Gastrocnemius medialis (tissue), 4 donors: ENCODE results near the gene ILK. TPM values are rescaled to one million over a fixed set of nuclear protein-coding genes. Genes with fewer than 3 reads are reported as not detected.

Experiments used
- ATAC-seq, 2 donors: fragments of 150-250 bp; one replicate each; pipeline ENCODE4 v1.9.1; 2016
- DNase-seq, 2 donors: peaks; one replicate each; pipeline ENCODE4 v3.0.0-alpha.2; 2019
- H3K27ac ChIP-seq, 4 donors: fragments of 200-600 bp; sonication (generic); 1 replicate in 1 of 4; 2 replicates in 3 of 4; pipeline ENCODE4 v1.5.1; 2016 to 2018; ENCODE audit warnings: mild to moderate bottlenecking in 2 of 4, moderate library complexity in 1 of 4
- H3K27me3 ChIP-seq, 3 donors: fragments of 200-600 bp; sonication (generic) in 2 of 3; 1 replicate in 1 of 3; 2 replicates in 2 of 3; pipeline versions ENCODE4 v1.5.1 to v1.6.0; 2016 to 2019; ENCODE audit warnings: mild to moderate bottlenecking in 1 of 3, moderate library complexity in 1 of 3
- H3K36me3 ChIP-seq, 2 donors: fragments of 200-600 bp; sonication (generic) in 1 of 2; one replicate each; pipeline ENCODE4 v1.5.1; 2017 to 2018
- H3K4me1 ChIP-seq, 2 donors: fragments of 200-600 bp; sonication (generic) in 1 of 2; one replicate each; pipeline ENCODE4 v1.5.1; 2016 to 2017; ENCODE audit warnings: mild to moderate bottlenecking in 2 of 2
- H3K4me3 ChIP-seq, 4 donors: fragments of 200-600 bp; sonication (generic) in 3 of 4; 1 replicate in 1 of 4; 2 replicates in 3 of 4; pipeline ENCODE4 v1.5.1; 2016 to 2019; ENCODE audit warnings: mild to moderate bottlenecking in 2 of 4
- H3K9me3 ChIP-seq, 3 donors: fragments of 200-600 bp; sonication (generic) in 2 of 3; 1 replicate in 1 of 3; 2 replicates in 2 of 3; pipeline ENCODE4 v1.5.1; 2016 to 2019
- CTCF ChIP-seq, 5 experiments: fragments of 450-650 bp in 3 of 5; fragments of 200-600 bp in 2 of 5; sonication (generic) in 2 of 5; IDR thresholded peaks in 4 of 5; conservative IDR thresholded peaks in 1 of 5; 1 replicate in 4 of 5; 2 replicates in 1 of 5; pipeline ENCODE4 v1.5.1; 2016 to 2019; ENCODE audit warnings: antibody characterized with exemption in 5 of 5, mild to moderate bottlenecking in 3 of 5, moderate library complexity in 3 of 5
- POLR2A ChIP-seq, 2 donors: fragments of 450-650 bp; IDR thresholded peaks; one replicate each; pipeline ENCODE4 v1.6.1; 2017; ENCODE audit warnings: antibody characterized with exemption in 2 of 2, mild to moderate bottlenecking in 2 of 2, moderate library complexity in 2 of 2
- in situ Hi-C, 4 donors: fragments of 200-750 bp; cut with MboI; loops; one replicate each; pipeline versions ENCODE4 v1.15.0 to v1.8.0; 2017; ENCODE audit warnings: low sequenced_read_pairs in 4 of 4
- intact Hi-C: fragments of 100-400 bp; cut with DNase I; formaldehyde crosslinking; loops from one replicate; pipeline ENCODE4 v1.15.1; 2023; ENCODE audit warnings: low total_unique reads
- total RNA-seq, 4 donors: library from RNA; depleted of rRNA; stranded (reverse); fragments of >200 nt; gene quantifications; one replicate each; pipeline versions ENCODE4 v1.1.0 to v1.2.3, GENCODE V29; 2016

ILK gene
- total RNA-seq, 4 donors from 2014 or later: 48.3 to 113 (median 70.5) TPM

GRCh38 chr11:6612213-6613041, 8.9 kb downstream of the ILK start, which contains the start of gene TAF10:
TSS of gene TAF10 (minus strand) at chr11:6612216. CDS start at chr11:6612189, 27 bp downstream.
- intact Hi-C loops (loop anchor here (5.0 to 10.0 kb wide), 2 partner anchors 80 to 962 kb away; no protein-coding TSS in a partner anchor), in situ Hi-C loops (loop anchor here in 1 of 4 donors (10.0 kb wide), 1 partner anchor 378 kb away; the partner anchor contains the start of genes CNGA4 and FHIP1B)
- peak within 1 kb of the TSS; percentile 72 to 85 (median 78) for H3K4me3 ChIP-seq
- TF ChIP-seq POLR2A (IDR thresholded peaks at IDR 0.05) (peak; percentile 92 to 94), CTCF (IDR thresholded peaks at IDR 0.05 in 4 of 5, conservative IDR thresholded peaks at IDR 0.05 in 1 of 5) (peak in 4 of 5 experiments; percentile 15 to 62 (median 37))
- H3K36me3 ChIP-seq: peaks cover 0 to 58% of the 10 kb centered on the region in 2 donors
- H3K27ac ChIP-seq: peak within 1 kb of the TSS; percentile 92 to 100 (median 99)
- DNase-seq (peak; percentile 95 to 96), ATAC-seq (peak; percentile 91 to 94)
- no peaks in the 10 kb centered on the region for H3K27me3 ChIP-seq
- H3K9me3 ChIP-seq: no peaks in the 10 kb centered on the region
- H3K4me1 ChIP-seq: peaks cover 18 to 20% of the 10 kb centered on the region in 2 donors

GRCh38 chr11:6613496-6613895, 9.9 kb downstream of the ILK start:
- H3K9me3 ChIP-seq: no peaks in the 10 kb centered on the region
- H3K4me1 ChIP-seq: peaks cover 15 to 20% of the 10 kb centered on the region in 2 donors
- no peaks in the 10 kb centered on the region for H3K27me3 ChIP-seq
- ATAC-seq (no peak), DNase-seq (no peak)
- in situ Hi-C loops (loop anchor here in 1 of 4 donors (10.0 kb wide), 1 partner anchor 379 kb away; the partner anchor contains the start of genes CNGA4 and FHIP1B), intact Hi-C loops (loop anchor here (5.0 to 10.0 kb wide), 2 partner anchors 81 to 961 kb away; no protein-coding TSS in a partner anchor)
- TF ChIP-seq CTCF (IDR thresholded peaks at IDR 0.05 in 4 of 5, conservative IDR thresholded peaks at IDR 0.05 in 1 of 5): no peak
- TF ChIP-seq POLR2A (IDR thresholded peaks at IDR 0.05): no peak
- H3K36me3 ChIP-seq: peaks cover 0 to 47% of the 10 kb centered on the region in 2 donors
- H3K4me3 ChIP-seq: no peak overlapping the region
- peak overlapping the region; percentile 92 to 100 (median 99) for H3K27ac ChIP-seq

GRCh38 chr11:6614446-6614845, 10.9 kb downstream of the ILK start:
- Histone ChIP-seq H3K4me3 (no peak overlapping the region), H3K4me1 (peaks cover 18 to 25% of the 10 kb centered on the region in 2 donors), H3K27ac (no peak overlapping the region), H3K9me3 (no peaks in the 10 kb centered on the region), H3K27me3 (no peaks in the 10 kb centered on the region), H3K36me3 (peaks cover 0 to 38% of the 10 kb centered on the region in 2 donors)
- in situ Hi-C loops (loop anchor here in 1 of 4 donors (10.0 kb wide), 1 partner anchor 380 kb away; the partner anchor contains the start of genes CNGA4 and FHIP1B), intact Hi-C loops (loop anchor here (5.0 to 10.0 kb wide), 2 partner anchors 82 to 960 kb away; no protein-coding TSS in a partner anchor)
- no peak for TF ChIP-seq CTCF (IDR thresholded peaks at IDR 0.05 in 4 of 5, conservative IDR thresholded peaks at IDR 0.05 in 1 of 5)
- ATAC-seq (no peak), DNase-seq (no peak)

- TF ChIP-seq POLR2A (IDR thresholded peaks at IDR 0.05): no peak
- no peak for TF ChIP-seq CTCF (IDR thresholded peaks at IDR 0.05 in 4 of 5, conservative IDR thresholded peaks at IDR 0.05 in 1 of 5)
- ATAC-seq: no peak
- H3K4me3 ChIP-seq: no peak overlapping the region
- H3K9me3 ChIP-seq: no peaks in the 10 kb centered on the region
- no peak for DNase-seq
- no peak overlapping the region for H3K27ac ChIP-seq
- in situ Hi-C loops: loop anchor here in 1 of 4 donors (10.0 kb wide), 1 partner anchor 380 kb away; the partner anchor contains the start of genes CNGA4 and FHIP1B
- H3K27me3 ChIP-seq: no peaks in the 10 kb centered on the region
- peaks cover 24 to 30% of the 10 kb centered on the region in 2 donors for H3K4me1 ChIP-seq
- intact Hi-C loops: loop anchor here (5.0 to 10.0 kb wide), 4 partner anchors 133 to 960 kb away; partner anchors contain the start of genes ARFIP2, CAVIN3, SMPD1 and TIMM10B
- H3K36me3 ChIP-seq: peaks cover 0 to 32% of the 10 kb centered on the region in 2 donors
Observed at GRCh38 chr11:6615046-6615445, 11.5 kb downstream of the ILK start.
